H9 (cell line): ENCODE measurements around the gene MSL3. TPM values are rescaled to one million over a fixed set of nuclear protein-coding genes. Genes with fewer than 3 reads are reported as not detected.

Experiments used
- DNase-seq: peaks from one replicate; pipeline ENCODE4 v3.0.0-alpha.2; 2017
- H2AFZ ChIP-seq: one replicate; pipeline ENCODE4 v1.6.1; 2013; ENCODE audit warnings: mild to moderate bottlenecking, low read length, control low read depth, moderate library complexity
- H2AK5ac ChIP-seq: 2 replicates; pipeline ENCODE4 v1.6.1; 2013; ENCODE audit warnings: low read length, control low read depth, mixed read lengths; ENCODE audit not compliant: insufficient read length
- H2BK120ac ChIP-seq: one replicate; pipeline ENCODE4 v1.6.1; 2013; ENCODE audit warnings: low read depth, mild to moderate bottlenecking, low read length, control low read depth, inconsistent platforms; ENCODE audit not compliant: poor library complexity, severe bottlenecking
- H2BK12ac ChIP-seq: 2 replicates; pipeline ENCODE4 v1.6.1; 2013; ENCODE audit warnings: low read length, control low read depth, mixed read lengths, low read depth; ENCODE audit not compliant: insufficient read length
- H2BK15ac ChIP-seq: 2 replicates; pipeline ENCODE4 v1.6.1; 2013; ENCODE audit warnings: low read depth, low read length, control low read depth
- H2BK20ac ChIP-seq: one replicate; pipeline ENCODE4 v1.6.1; 2013; ENCODE audit warnings: low read depth, mild to moderate bottlenecking, low read length, control low read depth, inconsistent platforms; ENCODE audit not compliant: poor library complexity, severe bottlenecking
- H2BK5ac ChIP-seq: 2 replicates; pipeline ENCODE4 v1.6.1; 2013; ENCODE audit warnings: low read length, control low read depth, mixed read lengths; ENCODE audit not compliant: insufficient read length
- H3K14ac ChIP-seq: 2 replicates; pipeline ENCODE4 v1.6.1; 2013; ENCODE audit warnings: low read length, control low read depth; ENCODE audit not compliant: insufficient read depth
- H3K18ac ChIP-seq: 2 replicates; pipeline ENCODE4 v1.6.1; 2013; ENCODE audit warnings: low read depth, mild to moderate bottlenecking, mixed read lengths, low read length, control low read depth; ENCODE audit not compliant: insufficient read length
- H3K23ac ChIP-seq: 2 replicates; pipeline ENCODE4 v1.6.1; 2013; ENCODE audit warnings: low read length, control low read depth, mixed read lengths, low read depth; ENCODE audit not compliant: insufficient read length
- H3K23me2 ChIP-seq: 2 replicates; pipeline ENCODE4 v1.6.1; 2013; ENCODE audit warnings: low read depth, mild to moderate bottlenecking, mixed read lengths, low read length, control low read depth; ENCODE audit not compliant: insufficient read length, poor library complexity, severe bottlenecking
- H3K27ac ChIP-seq: 2 replicates; pipeline ENCODE4 v1.5.1; 2013; ENCODE audit warnings: low read length, control low read depth, mixed read lengths, low read depth; ENCODE audit not compliant: insufficient read length
- H3K27me3 ChIP-seq: 2 replicates; pipeline ENCODE4 v1.6.1; 2013; ENCODE audit warnings: low read length, control low read depth, inconsistent platforms; ENCODE audit not compliant: insufficient read depth
- H3K4ac ChIP-seq: 2 replicates; pipeline ENCODE4 v1.6.1; 2013; ENCODE audit warnings: low read depth, mild to moderate bottlenecking, control low read depth, inconsistent platforms, low read length, moderate library complexity
- H3K4me1 ChIP-seq: 2 replicates; pipeline ENCODE4 v1.6.1; 2013; ENCODE audit warnings: low read length, control low read depth, inconsistent platforms; ENCODE audit not compliant: insufficient read depth
- H3K4me2 ChIP-seq: 2 replicates; pipeline ENCODE4 v1.6.1; 2013; ENCODE audit warnings: low read length, control low read depth, mixed read lengths; ENCODE audit not compliant: insufficient read length, insufficient read depth
- H3K56ac ChIP-seq: 2 replicates; pipeline ENCODE4 v1.6.1; 2013; ENCODE audit warnings: low read depth, mild to moderate bottlenecking, mixed read lengths, low read length, control low read depth; ENCODE audit not compliant: insufficient read length
- H3K79me1 ChIP-seq: 2 replicates; pipeline ENCODE4 v1.6.1; 2013; ENCODE audit warnings: low read depth, mild to moderate bottlenecking, moderate library complexity, low read length, control low read depth, inconsistent platforms; ENCODE audit not compliant: insufficient read depth, poor library complexity, severe bottlenecking
- H3K79me2 ChIP-seq: 2 replicates; pipeline ENCODE4 v1.6.1; 2013; ENCODE audit warnings: low read length, control low read depth, inconsistent platforms; ENCODE audit not compliant: insufficient read depth
- H3K9ac ChIP-seq: 2 replicates; pipeline ENCODE4 v1.6.1; 2013; ENCODE audit warnings: low read length, control low read depth, mixed read lengths; ENCODE audit not compliant: insufficient read length; ENCODE audit errors: extremely low read depth
- H3K9me3 ChIP-seq: one replicate; pipeline ENCODE4 v1.6.1; 2013; ENCODE audit warnings: low read depth, low read length, inconsistent platforms; ENCODE audit not compliant: control insufficient read depth
- H3T11ph ChIP-seq: one replicate; pipeline ENCODE4 v1.6.1; 2013; ENCODE audit warnings: mild to moderate bottlenecking, low read length, control low read depth, inconsistent platforms
- H4K20me1 ChIP-seq: one replicate; pipeline ENCODE4 v1.6.1; 2013; ENCODE audit not compliant: control insufficient read depth, insufficient read length, insufficient read depth
- H4K5ac ChIP-seq: 2 replicates; pipeline ENCODE4 v1.6.1; 2013; ENCODE audit warnings: low read depth, mild to moderate bottlenecking, mixed read lengths, low read length, control low read depth; ENCODE audit not compliant: insufficient read length
- H4K8ac ChIP-seq: replicated peaks from 2 replicates; pipeline ENCODE4 v1.6.1; 2013; ENCODE audit warnings: low read length, control low read depth, mixed read lengths, low read depth; ENCODE audit not compliant: insufficient read length
- H4K91ac ChIP-seq: 2 replicates; pipeline ENCODE4 v1.6.1; 2013; ENCODE audit warnings: low read depth, mild to moderate bottlenecking, moderate library complexity, mixed read lengths, low read length, control low read depth; ENCODE audit not compliant: insufficient read length
- H3K27ac Mint-ChIP-seq, 3 experiments: 2 replicates in 2 of 3; 3 replicates in 1 of 3; pipeline ENCODE4 v1.8.0; 2020 to 2021; ENCODE audit warnings: mixed read lengths in 3 of 3, mild to moderate bottlenecking in 1 of 3, moderate library complexity in 1 of 3
- H3K27me3 Mint-ChIP-seq: 2 replicates; pipeline ENCODE4 v1.8.0; 2021; ENCODE audit warnings: low read depth, mild to moderate bottlenecking, moderate library complexity, mixed read lengths
- H3K36me3 Mint-ChIP-seq, 3 experiments: 2 replicates in 2 of 3; 3 replicates in 1 of 3; pipeline ENCODE4 v1.8.0; 2020 to 2021; ENCODE audit warnings: low read depth in 3 of 3, mixed read lengths in 3 of 3; ENCODE audit not compliant: insufficient read depth in 1 of 3
- H3K4me1 Mint-ChIP-seq, 2 experiments: 2 replicates each; pipeline ENCODE4 v1.8.0; 2020; ENCODE audit warnings: mixed read lengths in 2 of 2
- H3K4me3 Mint-ChIP-seq, 2 experiments: 2 replicates in 1 of 2; 3 replicates in 1 of 2; pipeline ENCODE4 v1.8.0; 2020 to 2021; ENCODE audit warnings: mild to moderate bottlenecking in 2 of 2, mixed read lengths in 2 of 2, moderate library complexity in 1 of 2
- H3K9me3 Mint-ChIP-seq, 2 experiments: 2 replicates in 1 of 2; 3 replicates in 1 of 2; pipeline ENCODE4 v1.8.0; 2020; ENCODE audit warnings: mild to moderate bottlenecking in 2 of 2, mixed read lengths in 2 of 2, moderate library complexity in 1 of 2
- CTCF ChIP-seq: fragments of 200-600 bp; sonication (generic); conservative IDR thresholded peaks from 3 replicates; pipeline ENCODE4 v1.8.0; 2021; ENCODE audit warnings: antibody characterized with exemption, mild to moderate bottlenecking
- WGBS: extraction: QIAGEN DNeasy Blood & Tissue Kit; methylation state at CpG from one replicate; pipeline ENCODE4 v1.1.7; 2013; ENCODE audit warnings: missing lambda C conversion rate, low lambda C conversion rate, mixed read lengths; ENCODE audit not compliant: insufficient read length; ENCODE audit errors: extremely low coverage; 5-methylcytosine and 5-hydroxymethylcytosine counted together
- total RNA-seq: library from RNA; stranded (reverse); gene quantifications from 2 replicates; pipeline ENCODE4 v1.2.1, GENCODE V29; 2021

Gene MSL3
- total RNA-seq, 1 experiment from 2014 or later = 13.0 TPM

- no CpG with 5 or more reads among the region's 8 CpGs for whole genome bisulfite sequencing
Observed at GRCh38 chrX:11764602-11765067, 6.6 kb downstream of the MSL3 start.

More at GRCh38 chrX:11764602-11765067, 6.6 kb downstream of the MSL3 start:
- H4K8ac ChIP-seq = no peak overlapping the region
- H4K20me1 ChIP-seq = no peaks in the 10 kb centered on the region
- H3K27me3 ChIP-seq = no peaks in the 10 kb centered on the region
- H4K5ac ChIP-seq = no peak overlapping the region
- peaks cover 56 to 64% of the 10 kb centered on the region in 2 experiments for H3K9me3 Mint-ChIP-seq
- no peak overlapping the region for H2BK5ac ChIP-seq
- H3K27me3 Mint-ChIP-seq = no peaks in the 10 kb centered on the region
- H3K9ac ChIP-seq = no peak overlapping the region
- H3K4me1 Mint-ChIP-seq = no peaks in the 10 kb centered on the region
- no peak overlapping the region for H4K91ac ChIP-seq
- no peak overlapping the region for H2AFZ ChIP-seq
- no peak overlapping the region for H3K4ac ChIP-seq
- H3K18ac ChIP-seq = no peak overlapping the region
- H2BK20ac ChIP-seq = no peak overlapping the region
- H3K23ac ChIP-seq = no peak overlapping the region
- no peaks in the 10 kb centered on the region for H3K79me2 ChIP-seq
- no peak overlapping the region for H3K56ac ChIP-seq
- H2BK120ac ChIP-seq = no peak overlapping the region
- H3K4me1 ChIP-seq = no peaks in the 10 kb centered on the region
- H3K4me2 ChIP-seq = no peak overlapping the region
- H3K4me3 Mint-ChIP-seq = no peak overlapping the region
- no peak overlapping the region for H2AK5ac ChIP-seq
- H3K9me3 ChIP-seq = peaks cover 3% of the 10 kb centered on the region
- no peak for TF ChIP-seq CTCF
- H2BK15ac ChIP-seq = no peak overlapping the region
- H3K27ac Mint-ChIP-seq = no peak overlapping the region
- no peak for DNase-seq
- no peak overlapping the region for H3K14ac ChIP-seq
- H3K23me2 ChIP-seq = no peaks in the 10 kb centered on the region
- H3K36me3 Mint-ChIP-seq = peaks cover 13 to 57% (median 49%) of the 10 kb centered on the region in 3 experiments
- H3T11ph ChIP-seq = no peak overlapping the region
- H3K27ac ChIP-seq = no peak overlapping the region
- no peaks in the 10 kb centered on the region for H3K79me1 ChIP-seq
- H2BK12ac ChIP-seq = no peak overlapping the region
